Panc1 (cell line): ENCODE measurements around the gene GALNT18. TPM values are rescaled to one million over a fixed set of nuclear protein-coding genes. Genes with fewer than 3 reads are reported as not detected.
A peak's percentile ranks its signal among the peaks of the same experiment; 100 is the strongest.

Experiments used
- ATAC-seq: fragments of 200-7000 bp; cut with Tn5 transposase; 2 replicates; pipeline ENCODE4 v1.9.1; 2020; ENCODE audit warnings: mild to moderate bottlenecking, moderate library complexity
- BruUV-seq: library from RNA; stranded (reverse); fragments of 400-500 nt; replicated peaks from 2 replicates; lab custom pipeline; 2021; lab: Mats Ljungman, UMichigan
- CTCF ChIA-PET: fragments of 300-600 bp; sonication (Branson Sonifier 250); formaldehyde crosslinking; loops from one replicate; lab custom pipeline; 2022; ENCODE audit warnings: antibody characterized with exemption; lab: Charles Lee
- POLR2A ChIA-PET: fragments of 300-600 bp; sonication (Branson Sonifier 250); formaldehyde crosslinking; loops from one replicate; lab custom pipeline; 2022; ENCODE audit warnings: antibody characterized with exemption; lab: Charles Lee
- DNase-seq: peaks from one replicate; pipeline ENCODE4 v3.0.0-alpha.2; 2010; ENCODE audit warnings: low read depth, low spot score
- H3K27ac ChIP-seq: 2 replicates; pipeline ENCODE4 v1.5.1; 2011; ENCODE audit warnings: mild to moderate bottlenecking, low read length, inconsistent platforms
- H3K27me3 ChIP-seq: fragments of 200-500 bp; sonication (Bioruptor generic); 2 replicates; pipeline ENCODE4 v1.6.0; 2014; ENCODE audit warnings: low read length, inconsistent platforms; ENCODE audit not compliant: control insufficient read depth, insufficient read depth
- H3K36me3 ChIP-seq: fragments of 200-500 bp; sonication (Bioruptor generic); 2 replicates; pipeline ENCODE4 v1.5.1; 2014; ENCODE audit warnings: inconsistent platforms, mild to moderate bottlenecking, low read length, moderate library complexity; ENCODE audit not compliant: control insufficient read depth, insufficient read depth
- H3K4me1 ChIP-seq: 2 replicates; pipeline ENCODE4 v1.5.1; 2011; ENCODE audit warnings: inconsistent platforms, mild to moderate bottlenecking, low read length, moderate library complexity; ENCODE audit not compliant: control insufficient read depth, insufficient read depth
- H3K4me3 ChIP-seq, 2 experiments: 2 replicates each; pipeline ENCODE4 v1.5.1; 2011 to 2012; ENCODE audit warnings: low read depth in 2 of 2, low read length in 2 of 2, mild to moderate bottlenecking in 2 of 2, inconsistent platforms in 1 of 2, moderate library complexity in 1 of 2
- H3K9me3 ChIP-seq: fragments of 200-500 bp; sonication (Bioruptor generic); 2 replicates; pipeline ENCODE4 v1.5.1; 2014; ENCODE audit warnings: low read depth, mild to moderate bottlenecking, inconsistent platforms, low read length, moderate library complexity; ENCODE audit not compliant: control insufficient read depth, insufficient read depth
- CTCF ChIP-seq: fragments of 450-650 bp; IDR thresholded peaks from 2 replicates; pipeline ENCODE4 v1.5.1; 2017; ENCODE audit warnings: mild to moderate bottlenecking
- POLR2AphosphoS5 ChIP-seq: IDR thresholded peaks from 2 replicates; pipeline ENCODE4 v1.6.1; 2012; ENCODE audit warnings: mild to moderate bottlenecking, low read depth, low read length, moderate library complexity
- REST ChIP-seq, 2 experiments: IDR thresholded peaks; 2 replicates each; pipeline ENCODE4 v1.6.1; 2011 to 2012; ENCODE audit warnings: low read depth in 2 of 2, control low read depth in 1 of 2, low read length in 1 of 2, mild to moderate bottlenecking in 1 of 2, moderate library complexity in 1 of 2; ENCODE audit not compliant: insufficient read depth in 1 of 2
- SIN3A ChIP-seq: IDR thresholded peaks from 2 replicates; pipeline ENCODE4 v1.6.1; 2012; ENCODE audit warnings: low read depth, mild to moderate bottlenecking, low read length, moderate library complexity, borderline replicate concordance; ENCODE audit not compliant: insufficient read depth
- TCF7L2 ChIP-seq: IDR thresholded peaks from 2 replicates; pipeline ENCODE4 v1.6.1; 2011; ENCODE audit warnings: mild to moderate bottlenecking, low read depth, low read length, inconsistent platforms
- in situ Hi-C: cut with HindIII; loops from 2 replicates; pipeline ENCODE4 v1.10.0; 2016; ENCODE audit warnings: low sequenced_read_pairs, low pct_unique_long_range_greater_than_20kb
- intact Hi-C: fragments of 100-400 bp; cut with micrococcal nuclease; formaldehyde crosslinking; loops from one replicate; pipeline ENCODE4 v1.10.0; 2022; ENCODE audit not compliant: unreplicated experiment
- total RNA-seq: library from RNA; stranded (reverse); gene quantifications from one replicate; pipeline ENCODE4 v1.2.1, GENCODE V29; 2021; ENCODE audit not compliant: unreplicated experiment

GALNT18 gene
- total RNA-seq, 1 experiment from 2014 or later = 8.6 TPM

GRCh38 chr11:11471201-11471600 lies 150.6 kb downstream of the GALNT18 start:
- Histone ChIP-seq H3K4me1 (no peaks in the 10 kb centered on the region), H3K36me3 (no peaks in the 10 kb centered on the region), H3K27ac (no peak overlapping the region), H3K9me3 (no peaks in the 10 kb centered on the region), H3K4me3 (no peak overlapping the region), H3K27me3 (no peaks in the 10 kb centered on the region)
- BruUV-seq = no TSS peak
- intact Hi-C loops = no loop called here
- ChIA-PET CTCF (no interaction called here), POLR2A (no interaction called here)
- ATAC-seq (no peak), DNase-seq (no peak)
- in situ Hi-C loops = no loop called here
- TF ChIP-seq TCF7L2 = no peak
- TF ChIP-seq SIN3A = no peak
- TF ChIP-seq REST (IDR thresholded peaks at IDR 0.05; ENCODE audit: insufficient read depth in 1 of 2, low read depth in 2 of 2, low read length in 1 of 2) = no peak
- no peak for TF ChIP-seq CTCF
- no peak for TF ChIP-seq POLR2AphosphoS5

GRCh38 chr11:11468954-11469353 lies 152.9 kb downstream of the GALNT18 start:
- BruUV-seq = no TSS peak
- no peaks in the 10 kb centered on the region for H3K9me3 ChIP-seq
- POLR2A ChIA-PET = no interaction called here
- CTCF ChIA-PET = no interaction called here
- intact Hi-C loops = no loop called here
- in situ Hi-C loops = no loop called here
- ATAC-seq (peak; percentile 51; the same call in 1 of the 2 replicates), DNase-seq (no peak)
- no peak for TF ChIP-seq CTCF
- no peak for TF ChIP-seq TCF7L2
- TF ChIP-seq POLR2AphosphoS5 = no peak
- no peak for TF ChIP-seq REST (IDR thresholded peaks at IDR 0.05; ENCODE audit: insufficient read depth in 1 of 2, low read depth in 2 of 2, low read length in 1 of 2)
- TF ChIP-seq SIN3A = no peak
- H3K4me3 ChIP-seq = no peak overlapping the region
- no peaks in the 10 kb centered on the region for H3K27me3 ChIP-seq
- no peaks in the 10 kb centered on the region for H3K36me3 ChIP-seq
- H3K4me1 ChIP-seq = no peaks in the 10 kb centered on the region
- no peak overlapping the region for H3K27ac ChIP-seq
